Retina (tissue), 1 donor: Measurements from ENCODE around the gene UBR3.
A peak's percentile ranks its signal among the peaks of the same experiment; 100 is the strongest.
"Not testable (repeated sequence)": the region's sequence is repeated elsewhere in the genome, so short reads cannot be mapped to it uniquely, and the experiment has no call there.

Source experiments
- DNase-seq: peaks from one replicate; pipeline ENCODE4 v3.0.0-alpha.2; 2016

UBR3 gene

DNA sequence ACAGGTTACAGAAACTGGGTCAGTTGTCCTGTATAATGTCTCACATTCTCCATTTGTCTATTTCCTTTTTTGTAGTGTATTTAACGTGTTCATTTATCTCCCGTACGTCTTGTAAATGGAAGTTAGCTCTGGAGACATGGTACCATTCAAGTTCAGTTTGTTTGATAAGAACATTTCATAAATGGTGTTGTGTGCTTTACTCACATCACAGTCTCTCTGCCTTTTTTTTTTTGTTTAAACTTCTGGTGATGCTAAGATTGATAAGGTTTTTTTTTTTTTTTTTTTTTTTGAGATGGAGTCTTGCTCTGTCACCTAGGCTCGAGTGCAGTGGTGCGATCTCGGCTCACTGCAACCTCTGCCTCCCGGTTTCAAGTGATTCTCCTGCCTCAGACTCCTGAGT, 41.7 kb downstream of the UBR3 start:
- DNase-seq = no peak

DNA sequence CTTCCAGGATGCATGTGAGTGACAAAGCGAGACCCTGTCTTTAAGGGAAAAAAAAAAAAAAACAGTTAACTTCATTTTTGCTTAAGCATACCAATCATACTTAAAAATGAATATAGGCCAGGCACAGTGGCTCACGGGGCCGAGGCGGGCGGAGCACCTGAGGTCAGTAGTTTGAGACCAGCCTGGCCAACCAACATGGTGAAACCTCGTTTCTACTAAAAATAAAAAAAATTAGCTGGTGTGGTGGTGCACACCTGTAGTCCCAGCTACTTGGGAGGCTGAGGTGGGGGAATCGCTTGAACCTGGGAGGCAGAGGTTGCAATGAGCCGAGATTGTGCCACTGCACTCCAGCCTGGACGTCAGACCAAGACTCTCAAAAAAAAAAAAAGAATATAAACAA, 44.1 kb downstream of the UBR3 start:
- DNase-seq = not testable (repeated sequence)

GRCh38 chr2:169871994-169872393, 44.7 kb downstream of the UBR3 start:
- DNase-seq = no peak

GRCh38 chr2:169877398-169877797, 50.1 kb downstream of the UBR3 start:
- DNase-seq = no peak

GRCh38 chr2:169887120-169887519, 59.9 kb downstream of the UBR3 start:
- DNase-seq = no peak

DNA sequence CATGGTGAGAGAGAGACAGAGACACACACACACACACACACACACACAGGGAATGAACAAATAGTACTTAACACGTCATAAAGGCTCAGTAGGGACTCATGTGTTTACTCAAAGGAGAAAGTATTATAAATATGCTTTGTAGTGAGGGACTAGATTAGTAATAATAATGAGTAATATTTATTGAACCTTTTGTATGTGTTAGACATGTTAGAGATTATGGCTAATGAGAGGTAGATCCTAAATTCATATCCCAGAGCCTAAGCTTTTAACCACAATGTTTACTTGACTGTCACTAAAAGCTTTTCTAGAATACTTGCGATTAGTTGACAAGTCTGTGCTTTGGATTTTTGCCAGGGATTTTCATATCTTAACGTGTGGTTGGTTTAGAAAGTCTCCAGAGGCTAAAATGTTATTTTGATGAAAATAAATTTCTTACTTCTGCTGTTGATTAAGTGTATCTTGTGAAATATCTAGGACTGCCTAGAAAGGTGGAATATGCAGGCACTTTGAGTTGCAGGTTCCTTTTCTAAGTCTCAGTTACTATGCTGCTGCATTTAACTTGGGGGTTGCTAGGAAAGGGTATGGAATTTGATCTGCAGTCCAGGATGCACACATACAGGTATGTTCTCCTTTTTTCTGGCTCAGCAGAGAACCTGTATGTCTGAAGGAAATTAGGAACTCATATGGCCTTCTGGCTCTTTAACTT, 64.5 kb downstream of the UBR3 start:
- DNase-seq = no peak

- no peak for DNase-seq
Measured at GRCh38 chr2:169892951-169893350, 65.7 kb downstream of the UBR3 start.

GRCh38 chr2:169895294-169895985, 68.2 kb downstream of the UBR3 start:
- DNase-seq = no peak

- DNase-seq = no peak
Measured at GRCh38 chr2:169897834-169898233, 70.6 kb downstream of the UBR3 start.

DNA sequence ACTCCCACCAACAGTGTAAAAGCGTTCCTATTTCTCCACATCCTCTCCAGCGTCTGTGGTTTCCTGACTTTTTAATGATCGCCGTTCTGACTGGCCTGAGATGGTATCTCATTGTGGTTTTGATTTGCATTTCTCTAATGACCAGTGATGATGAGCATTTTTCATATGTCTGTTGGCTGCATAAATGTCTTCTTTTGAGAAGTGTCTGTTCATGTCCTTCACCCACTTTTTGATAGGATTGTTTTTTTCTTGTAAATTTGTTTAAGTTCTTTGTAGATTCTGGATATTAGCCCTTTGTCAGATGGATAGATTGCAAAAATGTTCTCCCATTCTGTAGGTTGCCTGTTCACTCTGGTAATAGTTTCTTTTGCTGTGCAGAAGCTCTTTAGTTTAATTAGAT, 72.8 kb downstream of the UBR3 start:
- not testable (repeated sequence) for DNase-seq

- no peak for DNase-seq
Measured at GRCh38 chr2:169900686-169901085, 73.4 kb downstream of the UBR3 start.

GRCh38 chr2:169906731-169907130, 79.5 kb downstream of the UBR3 start:
- DNase-seq = no peak

- no peak for DNase-seq
Measured at GRCh38 chr2:169909376-169909775, 82.1 kb downstream of the UBR3 start.

DNA sequence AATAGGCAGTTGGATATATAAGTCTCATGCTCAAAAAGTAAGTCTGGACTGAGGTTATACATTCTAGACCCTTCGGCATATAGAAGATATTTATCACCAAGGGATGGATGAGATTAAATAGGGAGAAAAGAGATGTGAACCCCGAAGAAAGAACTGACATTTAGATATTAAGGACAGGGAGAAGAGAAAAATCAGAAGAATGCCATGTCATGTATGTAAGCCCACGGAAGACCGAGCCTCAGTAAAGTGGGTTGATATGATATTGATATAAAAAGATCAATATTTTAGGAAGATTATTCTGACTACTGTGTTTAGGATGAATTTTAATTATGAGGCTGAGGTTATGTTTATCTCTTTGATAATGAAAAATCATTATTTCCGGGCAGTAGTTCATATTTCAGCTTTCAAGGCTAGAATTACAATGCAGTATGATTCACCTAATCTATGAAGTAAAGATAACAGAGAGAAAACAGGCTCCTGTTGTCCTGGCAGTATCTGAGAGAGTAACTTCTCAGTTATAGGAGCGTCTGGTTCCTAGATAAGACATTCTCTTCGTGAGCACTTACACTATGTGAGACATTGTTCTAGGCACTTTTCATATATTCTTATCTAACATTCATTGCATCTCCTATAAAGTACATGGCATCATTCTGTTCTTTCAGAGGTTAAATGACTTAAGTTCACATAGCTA, 83.0 kb downstream of the UBR3 start:
- DNase-seq = no peak

DNA sequence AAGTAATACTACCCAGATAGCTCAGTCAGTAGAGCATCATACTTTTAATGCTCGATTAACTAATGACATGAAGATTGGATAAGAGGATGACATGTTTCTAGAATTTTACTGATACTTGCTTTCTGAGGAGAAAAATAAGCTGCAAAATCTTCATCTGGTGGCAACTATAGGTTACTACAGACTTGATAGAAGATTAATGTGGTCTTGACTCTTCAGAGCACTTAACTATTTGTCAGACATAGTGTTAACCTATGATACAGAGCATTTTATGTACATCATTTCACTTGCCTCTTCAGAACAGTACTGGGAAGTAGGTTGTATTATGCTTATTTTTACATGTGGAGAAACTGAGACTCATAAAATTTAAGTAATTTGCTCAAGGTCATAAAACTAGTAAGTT, 83.9 kb downstream of the UBR3 start:
- DNase-seq = no peak

DNA sequence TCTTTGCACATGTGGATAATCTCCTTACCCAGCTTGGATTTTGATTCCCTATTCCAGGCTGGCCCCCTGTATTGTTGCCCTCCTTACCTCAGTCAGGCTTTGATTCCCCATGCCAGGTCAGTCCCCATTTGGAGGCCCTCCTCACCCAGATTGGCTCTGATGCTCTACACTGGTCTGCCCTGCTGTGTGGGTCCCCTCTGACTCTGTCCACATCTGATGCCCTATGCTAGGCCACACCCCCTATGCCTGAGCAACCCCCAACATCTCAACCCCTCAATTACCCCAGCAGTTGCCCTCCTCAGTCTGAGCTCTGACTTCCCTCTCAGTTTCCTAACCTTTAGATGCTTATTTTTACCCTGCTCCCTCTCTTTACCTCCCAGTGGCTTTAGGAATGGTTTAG, 89.4 kb downstream of the UBR3 start:
- no peak for DNase-seq

GRCh38 chr2:169923977-169924376, 96.7 kb downstream of the UBR3 start:
- no peak for DNase-seq

DNA sequence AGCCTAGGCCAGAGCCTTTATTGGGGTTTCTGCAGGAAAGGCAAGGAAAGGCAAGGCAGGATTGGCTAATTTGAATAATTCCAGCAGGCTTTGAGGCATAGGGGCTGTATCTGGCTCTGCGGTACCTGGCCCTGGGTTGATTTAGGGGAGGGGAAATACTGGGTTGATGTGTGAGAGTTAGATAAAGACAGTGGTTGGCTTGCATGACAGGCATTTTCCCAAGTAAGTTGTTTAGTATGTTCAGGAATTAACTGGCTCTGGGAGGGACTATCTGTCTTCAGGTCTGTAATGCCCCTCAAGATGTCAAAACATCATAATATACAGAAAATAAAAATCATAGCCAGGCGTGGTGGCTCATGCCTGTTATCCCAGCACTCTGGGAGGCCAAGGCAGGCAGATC, 98.7 kb downstream of the UBR3 start:
- DNase-seq = no peak

GRCh38 chr2:169928463-169928864, 101.2 kb downstream of the UBR3 start:
- DNase-seq = peak; percentile 18

GRCh38 chr2:169933124-169933711, 106.0 kb downstream of the UBR3 start:
- no peak for DNase-seq

- DNase-seq = not testable (repeated sequence)
Measured at GRCh38 chr2:169936652-169937051, 109.4 kb downstream of the UBR3 start.

DNA sequence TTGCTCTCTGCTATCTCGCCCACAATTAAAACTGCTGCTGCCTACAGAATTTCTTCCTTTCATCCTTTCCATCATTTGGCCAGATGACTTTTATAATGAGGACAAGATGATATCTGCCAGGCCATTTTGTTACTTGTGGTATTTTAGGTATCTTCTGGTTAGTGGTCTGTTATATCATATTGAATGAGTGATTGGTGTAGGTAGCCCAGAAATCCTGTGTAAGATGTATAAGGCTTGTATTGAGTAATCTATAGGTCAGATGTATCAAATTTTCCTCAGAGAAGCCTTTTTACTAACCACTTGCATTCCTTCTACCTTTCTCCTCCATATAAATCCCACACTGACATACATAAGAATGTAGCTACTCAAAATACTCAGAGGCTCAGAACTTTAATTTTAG, 118.3 kb downstream of the UBR3 start:
- DNase-seq = no peak

GRCh38 chr2:169946092-169946491, 118.8 kb downstream of the UBR3 start:
- no peak for DNase-seq

- DNase-seq = no peak
Measured at GRCh38 chr2:169946546-169946945, 119.3 kb downstream of the UBR3 start.
